Measurements from ENCODE around the gene KCNJ8.
"Not testable (repeated sequence)": the region's sequence is repeated elsewhere in the genome, so short reads cannot be mapped to it uniquely, and the experiment has no call there.

The KCNJ8 gene

DNA sequence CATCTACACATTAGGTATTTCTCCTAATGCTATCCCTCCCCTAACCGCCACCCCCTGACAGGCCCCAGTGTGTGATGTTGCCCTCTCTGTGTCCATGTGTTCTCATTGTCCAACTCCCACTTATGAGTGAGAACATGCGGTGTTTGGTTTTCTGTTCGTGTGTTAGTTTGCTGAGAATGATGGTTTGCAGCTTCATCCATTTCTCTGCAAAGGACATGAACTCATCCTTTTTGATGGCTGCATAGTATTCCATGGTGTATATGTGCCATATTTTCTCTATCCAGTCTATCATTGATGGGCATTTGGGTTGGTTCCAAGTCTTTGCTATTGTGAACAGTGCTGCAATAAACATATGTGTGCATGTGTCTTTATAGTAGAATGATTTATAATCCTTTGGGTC lies 8.2 kb upstream of the KCNJ8 start:
- DNase-seq, result not testable (repeated sequence)

GRCh38 chr12:21780786-21781185 lies 6.3 kb upstream of the KCNJ8 start:
- no peak for DNase-seq

- no peak for DNase-seq
Observed at GRCh38 chr12:21776175-21776574, 1.7 kb upstream of the KCNJ8 start.

DNA sequence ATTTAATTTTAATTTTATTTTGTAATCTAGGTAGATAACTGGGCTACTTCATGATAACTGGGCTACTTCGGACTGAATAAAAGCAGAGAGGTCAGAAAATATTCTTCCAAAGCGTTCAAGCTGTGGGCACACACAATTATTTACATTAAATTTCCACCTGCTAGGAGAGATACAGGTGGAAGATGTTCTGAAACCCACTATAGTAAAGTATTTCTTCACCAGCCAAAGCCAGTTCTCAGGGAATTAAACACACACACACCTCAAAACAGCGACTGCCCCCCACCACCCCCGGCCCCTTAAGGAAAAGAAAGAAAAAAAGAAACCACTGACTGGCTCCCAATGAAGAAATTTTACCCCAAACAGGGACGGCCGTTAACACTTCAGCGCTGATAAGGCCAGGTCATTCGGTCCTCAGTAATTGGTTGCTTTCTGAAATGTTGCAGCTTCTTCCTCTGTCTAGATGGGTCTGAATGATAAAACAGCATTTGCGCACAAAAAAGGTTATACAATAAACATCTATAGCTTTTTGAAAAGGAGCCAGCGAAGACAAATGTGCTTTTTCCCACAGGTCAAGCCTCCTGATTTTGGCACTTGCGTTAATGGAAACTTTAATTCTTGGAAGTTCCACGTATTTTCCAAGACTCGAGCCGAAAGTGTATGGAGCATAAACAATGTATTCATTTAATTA lies 771 bp upstream of the KCNJ8 start:
- DNase-seq, result no peak

- DNase-seq, result no peak
Observed at GRCh38 chr12:21773806-21774205, 700 bp downstream of the KCNJ8 start.

- no peak for DNase-seq
Observed at GRCh38 chr12:21773263-21773741, 1.2 kb downstream of the KCNJ8 start.

- no peak for DNase-seq
Observed at GRCh38 chr12:21771311-21771710, 3.2 kb downstream of the KCNJ8 start.

DNA sequence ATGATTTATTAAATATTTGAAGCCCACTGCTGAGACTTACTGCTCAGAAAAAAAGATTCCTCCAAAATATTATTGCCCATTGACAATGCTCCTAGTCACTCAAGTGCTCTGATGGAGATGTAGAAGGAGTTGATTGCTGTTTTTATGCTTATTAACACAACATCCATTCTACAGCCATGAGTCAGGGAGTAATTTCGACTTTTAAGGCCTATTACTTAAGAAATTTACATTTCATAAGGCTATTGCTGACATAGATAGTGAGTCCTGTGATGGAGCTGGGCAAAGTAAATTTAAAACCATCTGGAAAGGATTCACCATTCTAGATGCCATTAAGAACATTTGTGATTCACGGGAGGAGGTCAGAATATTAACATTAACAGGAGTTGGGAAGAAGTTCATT lies 5.2 kb downstream of the KCNJ8 start:
- DNase-seq, result no peak

DNA sequence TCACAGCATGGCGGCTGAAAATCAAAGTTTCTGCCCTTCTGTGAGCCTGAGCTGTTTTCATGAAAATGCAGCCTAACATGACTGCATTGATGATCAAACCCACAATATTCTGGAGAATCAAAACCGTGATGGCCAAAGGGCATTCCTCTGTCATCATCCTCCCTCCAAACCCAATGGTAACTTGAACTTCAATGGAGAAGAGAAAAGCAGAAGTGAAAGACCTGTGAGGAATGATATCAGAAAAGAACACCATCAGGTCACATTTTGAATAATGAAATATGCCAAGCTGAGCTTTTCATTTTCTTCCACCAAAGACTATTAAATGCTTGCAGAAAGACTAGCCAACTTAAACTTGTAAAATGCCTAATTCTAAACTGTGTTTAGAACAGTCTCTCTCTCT lies 8.1 kb downstream of the KCNJ8 start:
- no peak for DNase-seq

DNA sequence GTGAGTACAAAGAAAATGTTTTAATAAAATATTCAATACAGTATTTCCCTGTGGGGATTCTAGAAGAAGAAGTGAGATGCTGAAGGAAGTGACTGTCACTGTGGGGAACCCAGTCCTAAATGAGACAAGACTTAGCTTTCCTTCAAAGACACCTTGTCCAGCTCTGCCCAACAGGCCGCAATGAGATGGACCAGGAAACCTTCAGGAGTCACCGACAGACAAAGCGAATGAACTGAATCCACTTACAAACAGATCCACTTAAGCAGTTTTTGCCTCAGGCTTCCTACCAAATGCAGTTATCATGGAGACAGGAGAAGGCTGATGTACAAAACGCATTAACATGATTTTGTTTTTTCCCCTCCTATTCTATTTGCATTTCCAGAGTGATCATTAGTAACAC lies 9.6 kb downstream of the KCNJ8 start:
- DNase-seq, result no peak

DNA sequence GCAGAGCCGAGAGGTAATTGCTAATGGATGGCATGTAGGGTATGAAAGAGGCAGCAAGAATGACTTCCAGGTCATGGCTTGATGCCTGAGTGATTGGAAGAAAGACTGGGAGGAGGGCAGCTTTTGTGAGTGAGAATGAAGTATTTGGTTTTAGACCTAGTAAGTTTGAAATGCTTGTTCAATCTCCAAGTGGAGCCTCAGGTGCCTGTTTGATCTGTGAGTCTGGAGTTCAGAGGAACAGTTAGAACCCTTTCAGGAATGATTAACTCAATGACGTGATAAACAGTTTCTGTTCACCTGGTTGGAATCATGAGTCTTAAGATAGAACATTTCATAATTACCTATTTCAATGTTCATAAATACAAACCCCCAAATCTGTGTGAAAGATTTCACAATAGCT lies 10.4 kb downstream of the KCNJ8 start:
- DNase-seq, result no peak

- no peak for DNase-seq
Observed at GRCh38 chr12:21763531-21763930, 11.0 kb downstream of the KCNJ8 start.

DNA sequence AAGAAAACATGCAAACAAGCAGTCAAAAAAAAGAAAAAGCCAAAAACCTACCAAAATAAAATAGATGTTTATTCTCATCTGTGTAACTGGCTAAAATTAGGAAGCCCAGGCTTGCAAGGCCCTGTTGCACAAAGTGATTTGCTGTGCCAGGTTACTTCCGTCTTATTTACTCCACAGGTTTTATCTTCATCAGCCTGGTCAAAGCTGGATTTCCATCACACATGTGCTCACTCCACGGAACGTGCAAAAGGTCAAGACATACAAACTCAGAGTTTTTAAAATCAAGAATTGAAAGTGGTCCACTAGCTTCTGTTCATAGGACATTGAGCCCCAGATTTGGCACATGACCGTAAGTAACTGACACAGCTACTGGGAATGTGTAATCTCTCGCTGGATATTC lies 14.8 kb downstream of the KCNJ8 start:
- DNase-seq, result no peak

DNA sequence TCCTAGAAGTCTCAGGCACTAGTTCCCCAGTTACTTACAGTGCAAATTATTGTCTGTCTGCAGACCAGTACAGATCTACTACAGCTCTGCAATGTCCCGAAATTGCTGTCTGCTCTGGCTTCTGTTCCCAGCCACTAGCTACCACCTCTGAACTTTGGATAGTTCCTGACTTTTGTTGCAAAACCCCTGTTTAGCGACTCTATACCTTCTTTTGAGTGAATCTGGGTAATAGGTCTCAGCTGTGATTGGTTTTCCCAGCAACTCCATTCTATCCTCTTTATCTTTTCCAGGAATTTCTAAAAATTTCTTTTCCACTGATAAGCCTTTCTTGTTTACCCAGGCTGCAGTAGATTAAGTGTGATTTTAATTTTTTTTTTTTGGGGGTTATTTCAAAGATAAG lies 16.8 kb downstream of the KCNJ8 start:
- DNase-seq, result no peak

DNA sequence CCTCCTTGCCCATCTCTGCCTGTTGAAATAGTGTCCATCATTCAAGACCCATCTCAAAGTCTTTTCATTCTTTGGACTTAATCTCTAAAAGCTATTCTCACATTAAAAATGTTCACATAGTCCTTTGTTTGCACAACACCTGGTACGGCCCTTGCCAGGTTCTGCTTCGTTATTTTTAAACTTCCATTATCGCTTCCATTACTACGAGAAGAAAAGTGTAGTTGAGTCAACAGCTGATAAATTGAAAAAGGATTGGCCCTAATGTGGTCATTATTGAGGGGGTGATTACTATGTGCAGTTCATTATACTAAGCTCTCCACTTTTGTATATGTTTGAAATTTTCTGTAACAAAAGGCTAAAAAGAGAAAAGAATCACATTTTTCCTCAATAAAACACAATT lies 17.8 kb downstream of the KCNJ8 start:
- DNase-seq, result no peak

DNA sequence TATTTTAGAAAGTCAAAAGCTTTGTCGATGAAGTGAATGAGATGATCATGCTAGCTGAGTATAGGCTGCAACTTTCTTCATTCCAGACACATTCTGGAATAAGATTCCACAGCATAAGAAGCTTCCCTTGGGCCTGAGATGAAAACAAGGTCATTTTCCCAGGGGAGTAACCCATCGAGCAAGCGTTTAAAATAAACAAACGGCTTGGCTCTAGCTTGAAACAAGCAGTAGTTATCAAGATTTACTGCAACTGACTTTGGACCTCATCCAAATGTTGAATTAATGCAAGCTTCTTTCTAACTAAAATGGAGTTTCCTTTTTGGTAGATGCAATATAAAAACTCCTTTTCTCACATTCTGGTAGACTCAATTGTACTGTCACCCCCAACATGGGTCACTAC lies 23.0 kb downstream of the KCNJ8 start:
- no peak for DNase-seq

GRCh38 chr12:21745258-21745657 lies 29.2 kb downstream of the KCNJ8 start:
- no peak for DNase-seq

- DNase-seq, result no peak
Observed at GRCh38 chr12:21731144-21731543, 43.4 kb downstream of the KCNJ8 start.

- DNase-seq, result no peak
Observed at GRCh38 chr12:21725731-21726130, 48.8 kb downstream of the KCNJ8 start.

DNA sequence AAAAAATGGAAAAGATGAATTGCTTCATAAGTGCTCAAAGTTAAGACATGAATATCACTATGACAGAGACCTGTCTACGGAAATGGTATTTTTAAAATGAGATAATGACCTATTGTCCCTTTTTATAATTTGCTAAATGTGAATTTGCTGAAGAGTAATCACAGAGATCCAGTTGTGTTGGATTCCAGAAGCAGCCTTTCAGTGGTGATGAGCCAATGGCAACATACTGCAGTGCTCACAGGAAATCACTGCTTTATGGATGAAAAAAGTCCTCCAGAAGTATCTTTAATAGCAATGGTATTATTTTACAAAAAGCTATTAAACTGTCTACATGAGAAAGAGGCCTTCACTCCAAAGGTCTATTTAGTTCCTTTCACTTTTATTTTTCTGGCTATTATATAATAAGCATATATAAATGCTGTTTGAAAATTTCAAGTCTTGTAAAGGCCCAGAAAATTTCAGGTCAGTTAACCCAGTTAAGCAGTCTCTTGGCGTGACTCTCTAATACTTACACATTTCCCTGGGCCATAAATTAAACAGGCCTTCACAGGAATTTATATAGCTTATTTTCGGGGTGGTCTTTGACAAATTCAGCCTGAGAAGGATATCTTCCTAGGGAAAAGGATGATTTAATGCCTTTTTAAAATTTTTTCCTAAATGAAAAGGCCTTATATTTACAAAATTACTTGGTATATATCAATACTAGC lies 55.4 kb downstream of the KCNJ8 start:
- DNase-seq, result no peak

- DNase-seq, result no peak
Observed at GRCh38 chr12:21718403-21718802, 56.1 kb downstream of the KCNJ8 start.

- no peak for DNase-seq
Observed at GRCh38 chr12:21717767-21718166, 56.7 kb downstream of the KCNJ8 start.

- DNase-seq, result no peak
Observed at GRCh38 chr12:21715386-21715785, 59.1 kb downstream of the KCNJ8 start.
